NCI-H510A (cell line): ENCODE results near the gene OR52L1.
"Not testable (repeated sequence)": the region's sequence is repeated elsewhere in the genome, so short reads cannot be mapped to it uniquely, and the experiment has no call there.

Experiments
- DNase-seq: peaks from one replicate; lab custom pipeline; 2025; lab: John Stamatoyannopoulos, UW

OR52L1 gene

DNA sequence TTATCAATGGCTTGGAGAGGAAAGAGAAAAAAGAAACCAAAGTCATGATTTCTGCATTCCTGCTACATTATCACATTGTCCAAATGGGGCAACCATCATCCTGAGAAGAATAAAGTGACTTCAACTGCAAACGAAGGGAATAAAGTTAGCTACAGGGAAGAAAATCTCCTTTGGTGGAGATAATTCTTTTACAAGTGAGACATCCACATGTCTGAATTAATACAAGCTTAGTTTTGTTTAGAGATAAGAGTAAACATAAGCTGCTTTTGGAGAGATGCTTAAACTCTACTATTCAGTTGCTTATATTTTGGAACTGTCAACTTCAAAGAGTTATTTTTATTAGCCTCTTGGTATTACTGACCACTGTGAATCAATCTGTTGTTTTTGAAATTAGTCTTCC, at the start of gene OR52L1:
Gene OR52L1, minus strand, starts transcription at position 101 of the 400 bp plus-strand sequence. Its CDS starts 55 bp downstream, at position 46.
- DNase-seq = no peak

DNA sequence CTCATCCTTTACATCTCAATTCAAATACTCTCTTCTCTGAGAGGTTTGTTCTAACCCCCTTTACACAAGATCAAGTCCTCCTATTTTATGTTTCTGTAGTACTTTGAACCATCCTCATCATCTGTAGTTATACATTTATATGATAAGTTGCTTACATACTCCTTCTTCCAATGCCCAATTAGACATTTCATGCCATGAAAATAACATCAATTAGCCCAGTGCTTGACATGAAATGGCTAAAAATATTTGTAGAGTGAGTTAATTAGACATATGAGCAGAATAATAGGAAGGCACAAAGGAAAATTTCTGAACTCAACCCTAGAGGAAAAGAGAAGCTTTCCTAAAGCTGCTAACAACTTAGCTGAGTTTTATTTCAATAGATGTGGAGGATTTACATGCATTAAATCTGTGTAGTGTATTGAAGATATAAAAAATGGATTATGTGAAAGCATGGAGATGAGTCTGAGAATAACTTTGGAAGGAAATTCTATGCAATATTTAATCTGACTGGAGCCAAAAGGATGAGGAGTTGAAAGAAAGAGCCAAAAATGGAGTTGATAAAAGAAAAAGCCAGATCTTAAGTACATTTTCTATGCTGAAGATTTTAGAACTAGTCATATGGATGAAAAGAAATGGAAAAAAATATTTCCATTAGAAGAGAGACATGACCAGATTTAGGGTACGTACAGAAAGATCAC, 44.1 kb upstream of the OR52L1 start, which contains the start of gene OR56A1:
Gene OR56A1, minus strand, starts transcription at position 51 of the 698 bp plus-strand sequence. CDS start 3,066 bp downstream, outside the sequence.
- no peak for DNase-seq

DNA sequence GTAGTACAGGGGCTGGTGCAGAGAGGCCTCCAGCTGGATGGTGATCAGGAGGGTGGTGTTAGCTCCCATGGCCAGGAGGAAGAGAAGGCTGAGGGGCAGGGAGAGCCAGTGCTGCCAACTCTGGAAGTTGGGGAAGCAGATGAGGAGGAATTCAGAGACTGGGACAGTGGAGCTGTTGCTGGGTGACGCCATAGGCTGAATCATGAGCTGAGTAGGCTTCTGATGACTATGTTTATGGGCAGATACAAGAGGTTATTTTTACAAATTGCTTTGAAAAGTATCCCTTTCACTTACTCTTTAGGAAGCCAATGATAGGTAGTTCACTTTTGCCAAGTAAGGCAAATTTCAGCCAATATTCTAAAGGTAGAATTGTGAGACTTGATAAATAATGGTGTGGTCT, 40.7 kb upstream of the OR52L1 start:
- DNase-seq = no peak

GRCh38 chr11:6025056-6025455, 38.3 kb upstream of the OR52L1 start:
- no peak for DNase-seq

DNA sequence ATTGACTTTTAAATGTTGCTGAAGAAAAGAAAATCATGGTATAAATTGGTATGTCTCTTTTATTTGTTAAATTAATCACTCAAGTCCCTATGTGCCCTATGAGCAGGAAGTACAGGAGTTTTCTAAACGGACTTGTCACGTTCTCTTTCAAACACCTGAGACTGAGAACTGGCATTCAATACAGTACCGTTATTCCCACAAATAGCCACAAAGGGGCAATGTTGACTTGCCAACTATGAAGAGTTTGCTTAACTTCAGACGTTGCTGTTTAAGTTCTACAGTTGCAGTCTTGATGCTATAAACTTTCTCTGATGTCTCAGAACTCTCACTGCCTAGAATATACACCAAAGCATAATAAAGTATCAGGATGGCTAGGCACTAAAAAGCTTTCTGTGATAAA, 36.2 kb upstream of the OR52L1 start:
- DNase-seq = no peak

DNA sequence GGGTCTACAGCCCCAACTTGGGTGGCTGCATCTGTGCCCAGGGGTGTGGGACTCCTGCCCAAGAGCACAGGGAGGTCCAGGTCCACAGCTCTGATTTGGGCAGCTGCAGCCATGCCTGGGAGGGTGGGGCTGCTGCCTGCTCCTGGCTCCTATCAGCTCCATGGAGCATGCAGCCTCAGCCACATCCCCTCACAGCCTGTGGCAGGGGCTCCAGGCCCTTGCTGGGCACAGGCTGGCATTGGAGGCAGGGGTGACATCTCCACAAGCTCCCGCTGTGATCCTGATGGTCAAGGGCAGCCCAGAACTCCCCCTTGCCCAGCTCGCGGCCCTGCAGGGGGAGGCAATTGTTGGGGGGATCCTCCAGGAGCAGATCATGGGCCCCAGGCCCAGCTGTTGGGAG, 26.3 kb upstream of the OR52L1 start:
- DNase-seq = no peak

GRCh38 chr11:6012035-6012668, 25.4 kb upstream of the OR52L1 start:
- no peak for DNase-seq

DNA sequence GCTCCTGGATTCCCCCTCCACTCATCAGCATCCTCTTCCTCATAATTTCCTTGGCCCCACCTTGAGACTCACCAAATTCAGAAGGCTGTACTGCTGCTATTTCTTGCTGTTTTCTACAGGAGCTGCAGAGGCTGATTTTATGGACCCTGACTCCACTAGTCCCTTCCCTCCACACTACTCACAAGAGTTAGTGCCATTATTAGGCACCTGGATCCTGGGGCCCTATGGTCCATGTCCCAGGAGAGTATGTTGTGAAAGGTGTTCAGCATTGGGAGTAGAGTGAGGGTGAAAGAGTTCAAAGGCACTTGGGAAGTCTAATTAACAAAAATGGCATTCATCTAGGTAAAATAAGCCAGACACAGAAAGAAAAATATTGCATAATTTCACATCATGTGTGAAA, 20.1 kb upstream of the OR52L1 start, which contains the start of gene OR56A4:
Gene OR56A4, minus strand, starts transcription at position 101 of the 400 bp plus-strand sequence. CDS start 3,954 bp downstream, outside the sequence.
- DNase-seq = no peak

GRCh38 chr11:6006395-6006794, 19.6 kb upstream of the OR52L1 start:
- no peak for DNase-seq

DNA sequence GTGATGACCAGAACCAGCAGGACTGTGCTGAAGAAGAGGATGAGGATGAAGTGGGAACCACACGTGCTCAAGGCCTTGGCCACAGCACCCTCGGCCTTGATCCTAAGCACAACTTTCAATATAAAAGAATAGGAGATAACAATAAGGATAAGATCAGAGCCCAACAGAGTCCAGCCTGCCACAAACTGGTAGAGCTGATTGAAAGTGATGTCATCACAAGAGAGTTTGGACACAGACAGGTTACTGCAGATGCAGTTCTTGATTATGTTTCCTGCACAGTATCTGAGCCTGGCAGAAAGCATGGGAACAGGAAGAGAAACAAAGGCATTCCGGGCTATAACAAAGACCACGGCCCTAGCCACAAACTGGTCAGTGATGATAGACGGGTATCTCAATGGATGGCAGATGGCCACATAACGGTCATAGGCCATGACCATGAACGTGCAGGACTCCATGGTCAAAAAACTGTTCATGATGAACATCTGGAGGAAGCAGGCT, 15.5 kb upstream of the OR52L1 start:
- DNase-seq = no peak

GRCh38 chr11:5994791-5995190, 8.0 kb upstream of the OR52L1 start:
- DNase-seq = no peak

DNA sequence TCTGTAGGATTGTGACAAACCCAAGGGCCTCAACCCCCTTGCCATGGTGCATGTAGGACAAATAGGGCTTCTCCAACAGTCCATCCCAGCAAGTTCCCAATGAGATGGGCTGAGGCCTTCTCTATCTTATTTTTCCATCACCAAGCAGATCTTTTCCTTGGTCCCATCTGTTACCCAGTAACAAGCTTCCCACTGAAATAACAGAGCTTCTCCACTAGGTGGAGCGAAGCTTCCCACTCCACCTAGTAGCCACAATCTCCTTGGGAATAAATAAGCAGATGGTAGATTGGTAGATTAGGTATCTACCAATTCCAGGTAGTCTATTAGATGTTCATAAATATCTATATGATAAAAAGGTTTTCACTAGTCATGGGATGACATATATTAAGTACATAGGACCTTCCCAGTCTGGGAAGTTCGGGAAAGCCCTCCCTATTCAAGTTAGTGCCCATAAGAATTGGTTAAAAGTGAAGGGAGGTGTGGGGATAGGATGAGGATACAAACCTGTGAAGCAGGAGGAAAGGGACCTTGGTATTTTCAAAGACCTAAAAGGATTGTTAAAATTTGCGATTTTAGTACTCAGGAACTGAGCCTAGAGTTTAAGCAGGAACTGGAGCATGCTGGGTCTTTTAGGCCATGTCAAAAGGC, 5.9 kb upstream of the OR52L1 start:
- no peak for DNase-seq

- no peak for DNase-seq
These were observed 5.4 kb upstream of the OR52L1 start for GRCh38 chr11:5992150-5992549.

- no peak for DNase-seq
These were observed 2.4 kb upstream of the OR52L1 start for GRCh38 chr11:5989203-5989602.

DNA sequence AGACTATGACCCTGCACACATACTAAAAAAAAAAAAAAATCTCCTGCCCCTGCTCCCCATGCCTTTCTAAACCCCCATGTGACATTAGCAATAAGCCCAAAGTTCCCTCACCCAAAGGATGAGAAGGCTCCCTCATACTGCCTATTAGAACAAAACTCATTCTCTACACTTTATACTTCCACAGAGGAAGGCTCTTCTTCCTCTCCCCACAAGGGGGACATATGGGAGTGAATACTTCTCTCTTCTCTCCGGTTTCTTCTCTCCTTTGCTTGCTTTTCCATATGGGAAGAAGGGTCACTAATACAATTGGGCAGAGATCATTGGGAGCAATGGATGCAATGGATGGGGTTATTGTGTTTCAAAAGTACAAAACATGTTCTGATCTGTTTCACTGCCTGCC, 3.3 kb downstream of the OR52L1 start:
- DNase-seq = no peak

DNA sequence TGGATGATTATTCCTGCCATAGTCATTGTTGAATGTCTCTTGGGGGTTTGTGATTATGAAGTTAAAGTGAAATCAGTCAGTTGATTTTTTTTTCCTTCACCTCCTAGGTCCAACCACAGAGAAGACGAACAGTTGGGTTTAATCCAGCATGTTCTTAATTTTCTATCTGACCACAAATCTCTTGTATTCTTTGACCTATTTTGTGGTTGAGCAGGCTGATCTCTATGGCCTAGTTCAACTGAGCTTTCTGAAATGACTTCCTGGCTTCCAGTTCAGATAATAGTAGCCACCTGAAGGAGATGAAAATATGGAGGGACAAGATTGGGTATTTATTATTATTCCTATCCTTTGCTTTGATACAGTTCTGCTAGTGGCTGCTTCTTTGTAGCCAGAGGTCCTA, 13.3 kb downstream of the OR52L1 start:
- DNase-seq = no peak

DNA sequence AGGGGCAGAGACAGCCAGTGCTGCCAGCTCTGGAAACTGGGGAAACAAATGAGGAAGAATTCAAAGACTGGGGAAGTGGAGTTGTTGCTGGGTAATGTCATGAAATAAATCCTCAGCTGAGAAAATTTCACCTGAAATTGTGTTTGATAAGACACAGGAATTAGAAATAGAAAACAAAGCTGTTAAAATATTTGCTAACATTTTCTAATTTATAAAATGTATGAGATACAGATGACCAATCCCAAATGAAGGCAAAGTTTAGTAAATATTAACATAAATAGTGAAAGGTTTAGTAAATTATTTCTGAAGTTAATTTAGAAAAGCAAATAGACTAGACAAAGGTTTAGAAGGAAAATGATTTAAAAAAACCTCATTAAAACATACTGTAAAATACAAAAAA, 18.4 kb downstream of the OR52L1 start, which contains the start of gene OR56A5:
Gene OR56A5, minus strand, starts transcription at position 101 of the 400 bp plus-strand sequence. Its CDS starts 0 bp downstream, at position 101.
- no peak for DNase-seq

DNA sequence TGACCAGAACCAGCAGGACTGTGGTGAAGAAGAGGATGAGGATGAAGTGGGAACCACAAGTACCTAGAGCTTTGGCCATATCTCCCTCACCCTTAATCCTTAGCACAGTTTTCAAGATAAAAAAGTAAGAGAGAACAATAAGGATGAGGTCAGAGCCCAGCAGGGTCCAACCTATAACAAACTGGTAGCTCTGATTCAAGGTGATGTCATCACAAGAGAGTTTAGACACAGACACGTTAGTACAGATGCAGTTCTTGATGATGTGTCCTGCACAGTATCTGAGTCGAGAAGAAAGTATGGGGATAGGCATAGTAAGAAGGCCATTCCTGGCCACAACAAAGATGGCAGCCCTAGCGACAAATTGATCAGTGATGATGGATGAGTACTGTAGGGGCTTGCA, 19.1 kb downstream of the OR52L1 start:
- no peak for DNase-seq

DNA sequence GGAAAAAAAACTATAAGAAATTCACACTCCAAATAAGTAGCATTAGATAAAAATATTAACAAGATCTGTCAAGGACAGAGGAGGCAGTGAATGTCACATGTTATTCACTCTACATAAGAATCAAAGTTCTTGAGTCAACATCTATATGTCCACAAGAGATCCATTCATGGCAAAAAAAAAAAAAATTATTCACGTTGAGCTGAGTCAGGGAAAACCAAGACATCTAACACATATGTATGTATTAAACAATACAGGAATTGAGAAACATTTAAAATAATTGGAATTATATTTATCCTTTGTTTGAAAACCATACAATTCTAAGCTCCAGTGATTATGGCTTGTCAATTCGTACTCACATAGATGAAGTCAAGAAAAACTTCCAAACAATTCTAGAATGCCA, 19.8 kb downstream of the OR52L1 start:
- no peak for DNase-seq

DNA sequence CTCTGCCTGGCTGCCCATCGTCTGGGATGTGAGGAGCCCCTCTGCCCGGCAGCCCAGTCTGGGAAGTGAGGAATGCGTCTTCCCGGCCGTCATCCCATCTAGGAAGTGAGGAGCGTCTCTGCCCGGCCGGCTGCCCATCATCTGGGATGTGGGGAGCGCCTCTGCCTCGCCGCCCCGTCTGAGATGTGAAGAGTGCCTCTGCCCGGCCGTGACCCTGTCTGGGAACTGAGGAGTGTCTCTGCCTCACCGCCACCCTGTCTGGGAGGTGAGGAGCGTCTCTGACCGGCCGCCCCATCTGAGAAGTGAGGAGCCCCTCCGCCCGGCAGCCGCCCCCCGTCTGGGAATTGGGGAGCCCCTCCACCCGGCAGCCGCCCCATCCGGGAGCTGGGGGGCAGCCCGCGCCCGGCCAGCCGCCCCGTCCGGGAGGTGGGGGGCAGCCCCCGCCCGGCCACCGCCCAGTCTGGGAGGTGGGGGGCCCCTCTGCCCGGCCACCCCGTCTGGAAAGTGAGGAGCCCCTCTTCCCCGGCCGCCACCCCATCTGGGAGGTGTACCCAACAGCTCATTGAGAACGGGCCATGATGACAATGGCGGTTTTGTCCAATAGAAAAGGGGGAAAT, 26.0 kb downstream of the OR52L1 start:
- DNase-seq = not testable (repeated sequence)

DNA sequence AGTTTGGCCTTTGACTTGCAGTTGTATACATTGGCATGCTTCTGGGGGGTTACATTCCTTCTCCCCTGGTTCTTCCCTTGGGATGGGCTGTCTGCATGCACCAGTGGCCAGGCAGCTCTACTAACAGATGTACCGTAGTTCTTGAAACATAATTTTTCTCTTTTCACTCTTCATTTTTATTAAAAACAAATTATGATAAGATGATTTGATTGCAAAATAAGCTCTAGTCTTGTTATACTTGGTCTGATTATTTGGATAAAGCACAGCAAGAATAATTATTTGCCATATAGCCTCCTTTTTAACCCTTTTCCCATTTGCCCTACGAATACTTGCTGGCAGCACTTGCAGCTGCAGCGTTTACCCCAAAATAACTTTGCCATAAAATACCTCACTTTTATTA, 31.2 kb downstream of the OR52L1 start:
- DNase-seq = no peak

DNA sequence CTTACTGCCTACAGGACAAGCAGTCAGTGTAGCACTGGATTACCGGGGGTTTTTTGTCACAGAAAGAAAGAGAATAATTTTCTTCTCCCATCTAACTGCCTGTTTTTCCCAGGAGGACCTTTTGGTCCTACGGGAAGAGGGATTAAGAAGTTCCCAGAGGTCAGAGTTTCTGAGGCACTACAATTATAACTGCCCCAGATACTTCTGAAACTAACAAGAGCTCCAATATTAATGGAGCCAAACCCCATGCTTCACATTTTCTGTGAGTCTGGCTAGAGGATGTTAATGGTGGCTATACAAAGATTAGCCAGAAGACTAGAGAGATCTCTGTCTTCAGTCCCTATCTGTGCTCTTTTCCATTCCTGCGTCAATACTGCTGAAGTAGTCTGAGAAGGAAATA, 44.8 kb downstream of the OR52L1 start, which contains the start of gene OR56A3:
Gene OR56A3, plus strand, starts transcription at position 301 of the 400 bp plus-strand sequence. CDS start 5,096 bp downstream, outside the sequence.
- DNase-seq = no peak
